GM13976 (cell line): ENCODE results near the gene WDR43.

ENCODE experiments used
- DNase-seq: peaks from one replicate; pipeline ENCODE4 v3.0.0; 2012; ENCODE audit warnings: low spot score
- CTCF ChIP-seq: IDR thresholded peaks from 2 replicates; pipeline ENCODE4 v1.5.1; 2012; ENCODE audit warnings: borderline replicate concordance, mild to moderate bottlenecking; ENCODE audit not compliant: insufficient read depth; ENCODE audit errors: extremely low read depth, missing control alignments, control extremely low read depth
- in situ Hi-C: fragments of 300-500 bp; cut with MboI; formaldehyde crosslinking; loops from one replicate; pipeline ENCODE4 v1.12.0; 2022; ENCODE audit warnings: low sequenced_read_pairs, mixed read lengths, inconsistent platforms; ENCODE audit not compliant: unreplicated experiment

WDR43 gene

GRCh38 chr2:28927469-28927868 is 33.0 kb downstream of the WDR43 start:
- in situ Hi-C loops = no loop called here
- TF ChIP-seq CTCF = no peak
- DNase-seq = no peak

- DNase-seq = no peak
- TF ChIP-seq CTCF = no peak
- in situ Hi-C loops = no loop called here
Measured at GRCh38 chr2:28927878-28928277, 33.4 kb downstream of the WDR43 start.

- in situ Hi-C loops = no loop called here
- no peak for DNase-seq
- no peak for TF ChIP-seq CTCF
Measured at GRCh38 chr2:28929581-28929980, 35.1 kb downstream of the WDR43 start.

GRCh38 chr2:28930205-28930604 is 35.7 kb downstream of the WDR43 start:
- TF ChIP-seq CTCF = no peak
- no peak for DNase-seq
- in situ Hi-C loops = no loop called here

- DNase-seq = no peak
- in situ Hi-C loops = no loop called here
- TF ChIP-seq CTCF = no peak
Measured at GRCh38 chr2:28934769-28935168, 40.3 kb downstream of the WDR43 start.

GRCh38 chr2:28941008-28941407 is 46.5 kb downstream of the WDR43 start:
- DNase-seq = no peak
- TF ChIP-seq CTCF = no peak
- in situ Hi-C loops = no loop called here

GRCh38 chr2:28944535-28945248 is 50.2 kb downstream of the WDR43 start:
- in situ Hi-C loops = no loop called here
- no peak for TF ChIP-seq CTCF
- DNase-seq = no peak
